ENCODE results near the gene ALB.

The ALB gene

GRCh38 chr4:73468170-73468569 is 64.1 kb downstream of the ALB start:
- Histone ChIP-seq H3K27ac (no peak overlapping the region), H3K27me3 (replicated peaks) (peaks cover 2% of the 10 kb centered on the region), H3K4me3 (ENCODE audit: low read depth, low read length) (no peak overlapping the region), H3K36me3 (replicated peaks) (no peaks in the 10 kb centered on the region)
- TF ChIP-seq, protein P1, sequence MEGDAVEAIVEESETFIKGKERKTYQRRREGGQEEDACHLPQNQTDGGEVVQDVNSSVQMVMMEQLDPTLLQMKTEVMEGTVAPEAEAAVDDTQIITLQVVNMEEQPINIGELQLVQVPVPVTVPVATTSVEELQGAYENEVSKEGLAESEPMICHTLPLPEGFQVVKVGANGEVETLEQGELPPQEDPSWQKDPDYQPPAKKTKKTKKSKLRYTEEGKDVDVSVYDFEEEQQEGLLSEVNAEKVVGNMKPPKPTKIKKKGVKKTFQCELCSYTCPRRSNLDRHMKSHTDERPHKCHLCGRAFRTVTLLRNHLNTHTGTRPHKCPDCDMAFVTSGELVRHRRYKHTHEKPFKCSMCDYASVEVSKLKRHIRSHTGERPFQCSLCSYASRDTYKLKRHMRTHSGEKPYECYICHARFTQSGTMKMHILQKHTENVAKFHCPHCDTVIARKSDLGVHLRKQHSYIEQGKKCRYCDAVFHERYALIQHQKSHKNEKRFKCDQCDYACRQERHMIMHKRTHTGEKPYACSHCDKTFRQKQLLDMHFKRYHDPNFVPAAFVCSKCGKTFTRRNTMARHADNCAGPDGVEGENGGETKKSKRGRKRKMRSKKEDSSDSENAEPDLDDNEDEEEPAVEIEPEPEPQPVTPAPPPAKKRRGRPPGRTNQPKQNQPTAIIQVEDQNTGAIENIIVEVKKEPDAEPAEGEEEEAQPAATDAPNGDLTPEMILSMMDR (IDR thresholded peaks at IDR 0.05; ENCODE audit: low read depth, low read length, missing control alignments) = no peak
- in situ Hi-C loops (cut with HindIII; ENCODE audit: low pct_ligation_motif_present, low sequenced_read_pairs) = no loop called here
- no peak for DNase-seq

GRCh38 chr4:73470728-73471127 is 66.6 kb downstream of the ALB start:
- H3K27ac ChIP-seq = no peak overlapping the region
- H3K4me3 ChIP-seq (ENCODE audit: low read depth, low read length) = no peak overlapping the region
- in situ Hi-C loops (cut with HindIII; ENCODE audit: low pct_ligation_motif_present, low sequenced_read_pairs) = no loop called here
- no peaks in the 10 kb centered on the region for H3K36me3 ChIP-seq (replicated peaks)
- TF ChIP-seq, protein P1 (IDR thresholded peaks at IDR 0.05; ENCODE audit: low read depth, low read length, missing control alignments) = no peak
- H3K27me3 ChIP-seq (replicated peaks) = peaks cover 2% of the 10 kb centered on the region
- DNase-seq = no peak
